ENCODE data around the gene DSCAM.

DSCAM gene

GRCh38 chr21:40134731-40135492 is 712.0 kb downstream of the DSCAM start:
- no peak for DNase-seq (ENCODE audit: low spot score)

DNA sequence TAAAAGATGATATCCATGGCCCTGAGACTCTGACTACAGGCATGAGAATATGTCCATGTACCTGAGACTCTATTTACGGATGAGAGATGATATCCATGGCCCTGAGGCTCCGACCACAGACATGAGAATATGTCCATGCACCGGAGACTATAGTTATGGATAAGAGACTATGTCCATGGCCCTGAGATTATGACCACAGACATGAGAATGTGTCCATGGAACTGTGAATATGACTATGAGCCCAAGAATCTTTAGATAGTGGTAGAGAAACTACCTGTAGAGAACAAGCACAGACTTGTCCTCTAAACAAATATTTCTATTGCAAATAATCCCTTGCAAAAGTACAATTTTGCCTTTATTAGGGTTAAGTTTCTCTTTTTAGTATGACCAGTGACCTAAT is 716.5 kb downstream of the DSCAM start:
- DNase-seq (ENCODE audit: low spot score): no peak

DNA sequence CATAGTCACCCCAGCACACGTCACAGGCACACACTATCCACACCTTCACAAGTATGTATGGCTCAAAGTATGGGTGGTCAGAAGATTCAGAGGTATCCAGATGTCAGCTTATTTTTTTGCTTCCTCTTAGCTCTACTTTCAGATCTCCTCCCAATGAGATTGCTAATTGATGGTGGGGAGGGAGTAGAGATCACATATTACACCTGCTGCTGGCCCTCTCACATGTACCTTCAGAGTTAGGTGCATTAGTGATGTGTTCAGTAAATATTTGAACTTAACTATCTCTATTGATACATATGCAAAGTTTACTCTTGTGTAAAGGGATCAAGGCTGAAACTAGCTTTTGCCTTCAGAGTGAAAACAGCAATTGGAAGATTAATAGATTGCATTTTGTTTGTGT is 717.1 kb downstream of the DSCAM start:
- no peak for DNase-seq (ENCODE audit: low spot score)

GRCh38 chr21:40128891-40129290 is 718.1 kb downstream of the DSCAM start:
- DNase-seq (ENCODE audit: low spot score): no peak

DNA sequence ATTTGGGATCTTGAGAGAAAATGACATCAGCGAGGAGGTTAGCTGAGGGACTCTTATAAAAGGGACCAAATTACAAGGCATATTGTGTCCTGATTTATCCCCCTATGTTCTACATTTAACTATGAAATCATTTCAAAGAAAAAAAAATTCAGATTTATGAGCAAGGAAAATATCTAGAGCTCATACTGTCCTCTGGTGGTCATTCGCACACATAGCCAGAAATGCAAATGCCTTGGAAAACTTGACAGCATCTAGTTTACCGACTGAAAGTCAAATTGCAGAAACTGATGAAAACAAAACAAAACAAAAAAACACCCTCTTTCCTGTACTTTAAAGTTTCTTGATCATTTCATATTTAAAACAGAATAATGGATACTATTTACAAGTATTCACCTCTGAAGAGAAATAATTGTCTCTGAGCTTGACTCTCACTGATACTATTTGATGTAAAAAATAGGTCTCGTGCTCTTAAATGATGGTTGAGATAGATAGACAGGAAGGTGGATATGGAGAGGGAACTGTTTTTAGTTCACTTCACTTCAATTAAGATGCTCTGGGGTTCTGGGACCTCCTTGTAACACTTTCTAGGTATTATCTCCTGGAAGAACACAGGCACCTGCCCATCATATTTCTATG is 725.9 kb downstream of the DSCAM start:
- no peak for DNase-seq (ENCODE audit: low spot score)

DNA sequence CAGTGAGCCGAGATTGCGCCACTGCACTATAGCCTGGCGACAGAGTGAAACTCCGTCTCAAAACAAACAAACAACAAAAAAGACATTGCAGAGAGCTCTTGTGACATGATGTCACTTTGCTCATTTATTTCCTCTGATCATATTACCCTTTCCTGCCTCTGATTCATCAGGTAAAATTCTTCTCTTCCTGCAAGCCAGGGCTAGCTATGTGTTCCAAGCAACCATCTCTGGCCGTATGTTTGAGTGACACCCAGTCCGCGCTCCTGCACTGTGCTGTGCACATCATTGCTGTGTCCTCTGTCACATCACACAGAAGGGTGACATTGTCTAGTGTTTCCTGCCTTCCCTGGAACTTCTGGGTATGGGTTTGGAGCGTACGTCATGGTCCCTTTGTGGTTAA is 728.4 kb downstream of the DSCAM start:
- no peak for DNase-seq (ENCODE audit: low spot score)

DNA sequence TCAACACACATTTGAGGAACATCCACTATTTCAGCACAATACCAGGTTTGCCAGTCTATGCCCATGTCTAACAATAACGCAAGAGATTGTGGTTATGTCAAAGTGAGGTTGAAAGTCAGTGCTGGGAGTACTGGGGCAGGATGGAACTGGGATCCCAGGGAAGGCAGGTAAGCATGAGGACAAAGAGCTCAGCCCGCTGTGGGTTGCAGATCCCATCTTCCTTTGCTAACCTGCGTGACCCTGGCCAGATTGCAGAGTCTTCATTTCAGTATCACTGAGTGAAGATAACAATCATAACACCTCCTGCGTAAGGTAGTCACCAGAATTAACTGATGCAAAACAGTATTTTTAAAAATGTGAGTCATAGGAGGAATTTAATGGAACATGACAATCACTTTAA is 729.7 kb downstream of the DSCAM start:
- DNase-seq (ENCODE audit: low spot score): no peak

GRCh38 chr21:40115775-40116174 is 731.2 kb downstream of the DSCAM start:
- no peak for DNase-seq (ENCODE audit: low spot score)

GRCh38 chr21:40102682-40103081 is 744.3 kb downstream of the DSCAM start:
- DNase-seq (ENCODE audit: low spot score): no peak

- no peak for DNase-seq (ENCODE audit: low spot score)
Measured at GRCh38 chr21:40099809-40100208, 747.1 kb downstream of the DSCAM start.

GRCh38 chr21:40095477-40095876 is 751.5 kb downstream of the DSCAM start:
- no peak for DNase-seq (ENCODE audit: low spot score)

- no peak for DNase-seq (ENCODE audit: low spot score)
Measured at GRCh38 chr21:40080385-40080784, 766.6 kb downstream of the DSCAM start.

- DNase-seq (ENCODE audit: low spot score): no peak
Measured at GRCh38 chr21:40074710-40075109, 772.2 kb downstream of the DSCAM start.

- no peak for DNase-seq (ENCODE audit: low spot score)
Measured at GRCh38 chr21:40074198-40074597, 772.8 kb downstream of the DSCAM start.

DNA sequence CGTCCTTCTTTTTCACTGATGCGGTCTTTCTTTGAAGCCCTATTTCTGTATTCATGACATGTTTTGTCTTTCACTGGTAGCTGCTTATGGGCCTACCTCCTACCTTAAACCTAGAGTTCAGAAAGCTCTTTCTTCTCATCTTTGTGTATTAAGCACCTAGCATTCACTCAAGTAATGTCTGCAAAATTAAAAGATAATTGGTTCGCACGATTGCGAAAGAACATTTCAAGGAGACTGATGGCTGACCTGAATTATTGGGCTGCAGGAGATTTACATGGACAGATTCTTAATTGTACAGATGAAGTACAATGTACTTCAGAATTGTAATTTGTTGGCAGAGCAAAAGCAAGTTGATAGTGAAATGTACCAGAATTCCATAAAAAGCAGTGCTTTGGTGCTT is 773.3 kb downstream of the DSCAM start:
- DNase-seq (ENCODE audit: low spot score): no peak

- no peak for DNase-seq (ENCODE audit: low spot score)
Measured at GRCh38 chr21:40070871-40071270, 776.1 kb downstream of the DSCAM start.

DNA sequence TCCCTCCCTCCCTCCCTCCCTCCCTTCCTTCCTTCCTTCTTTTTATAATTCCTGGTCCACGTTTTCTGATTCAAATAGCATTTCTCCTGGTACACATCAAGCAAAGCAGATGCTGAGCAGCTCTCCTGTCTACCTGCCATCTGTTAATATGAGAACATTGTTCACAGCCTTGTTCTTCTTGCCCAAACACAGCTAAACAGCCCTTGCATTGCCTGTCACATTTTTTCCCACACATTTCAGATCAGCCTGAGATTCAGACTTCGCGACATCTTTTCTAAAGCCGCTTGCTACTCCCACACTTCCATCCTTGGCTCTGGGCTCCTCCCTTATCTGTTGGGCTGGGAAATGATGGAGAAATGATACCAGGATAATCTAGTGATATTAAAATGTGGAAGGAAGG is 779.2 kb downstream of the DSCAM start:
- no peak for DNase-seq (ENCODE audit: low spot score)

DNA sequence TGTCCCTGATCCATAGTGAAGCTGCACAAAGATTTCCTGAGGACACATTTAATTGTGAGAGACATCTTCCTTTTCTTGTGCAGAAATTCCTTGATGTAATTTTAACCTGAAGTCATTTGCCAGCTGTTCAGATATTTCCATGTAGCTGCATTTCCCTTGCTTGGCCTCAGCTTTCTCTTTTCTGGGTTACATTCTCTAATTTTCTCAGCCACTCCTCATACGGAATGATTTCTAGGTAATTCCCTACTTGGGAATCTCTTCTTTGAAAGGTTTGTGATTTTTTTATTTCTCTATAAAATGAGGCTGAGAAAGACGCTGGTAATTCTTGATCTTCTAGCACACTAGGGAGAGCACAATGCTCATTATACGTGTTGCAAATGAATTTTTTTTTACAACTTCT is 780.7 kb downstream of the DSCAM start:
- DNase-seq (ENCODE audit: low spot score): no peak

DNA sequence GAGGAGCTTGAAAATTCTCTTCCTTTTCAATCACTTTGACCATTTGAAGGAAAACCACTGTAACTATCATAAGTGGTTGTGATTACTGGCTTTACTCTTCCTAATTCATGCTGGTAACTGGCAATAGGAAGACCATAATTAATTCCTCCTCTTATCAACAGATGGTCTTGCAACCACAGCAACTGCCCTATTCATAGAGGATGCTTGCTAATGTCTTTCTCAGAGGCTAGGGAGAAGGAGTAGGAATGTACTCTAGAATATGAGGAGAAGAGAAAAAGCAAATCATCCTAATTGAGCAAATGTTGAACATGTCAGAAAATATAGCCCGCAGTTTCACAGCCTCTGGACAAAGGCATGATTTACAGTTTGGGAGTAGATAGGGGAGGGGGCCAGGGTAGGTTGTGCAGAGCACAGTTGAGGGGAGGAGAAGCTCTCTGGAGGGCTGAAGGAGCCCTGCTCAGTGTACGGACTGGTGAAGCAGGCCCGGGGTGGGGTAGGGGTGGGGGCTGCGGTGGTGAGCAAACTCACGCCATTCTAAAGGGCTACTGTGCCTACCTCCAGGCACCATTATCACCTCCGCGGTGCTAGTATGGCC is 786.8 kb downstream of the DSCAM start:
- DNase-seq (ENCODE audit: low spot score): no peak

DNA sequence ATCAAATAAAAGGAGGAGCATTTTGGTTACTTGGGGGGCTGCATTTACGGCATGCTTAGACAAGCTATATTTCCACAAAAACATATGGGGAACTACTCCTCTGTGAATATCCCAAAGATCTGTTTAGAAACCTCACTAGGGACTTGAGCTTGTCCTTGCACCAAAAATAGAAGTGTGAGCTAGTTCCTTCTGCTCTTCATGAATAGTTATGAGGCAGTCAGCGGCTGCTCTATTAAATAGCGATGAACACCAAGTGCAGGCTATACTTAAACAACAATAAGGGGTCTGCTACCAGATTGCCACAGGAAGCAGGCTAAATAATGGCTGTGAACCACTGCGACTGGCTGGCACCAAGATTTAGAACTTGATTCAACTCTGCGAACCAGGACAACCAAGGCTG is 789.6 kb downstream of the DSCAM start:
- DNase-seq (ENCODE audit: low spot score): no peak

DNA sequence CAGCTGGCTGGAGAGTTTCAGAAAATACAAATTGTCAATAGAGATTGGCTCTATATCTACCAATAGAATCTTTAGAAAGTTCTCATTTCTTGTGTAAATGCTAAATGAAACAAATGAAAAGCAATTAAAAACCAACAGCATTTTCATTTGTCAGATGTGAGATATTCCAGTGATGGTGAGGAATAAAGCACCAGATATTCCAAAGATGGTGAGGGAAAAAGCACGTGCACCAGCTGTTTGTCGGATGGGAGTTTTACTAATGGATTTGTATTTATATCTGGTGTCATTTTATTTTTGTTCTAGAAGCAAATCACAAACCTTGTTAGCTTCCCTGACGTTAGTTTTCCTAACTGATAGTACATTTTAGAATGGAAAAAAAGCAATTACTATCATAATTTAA is 790.9 kb downstream of the DSCAM start:
- DNase-seq (ENCODE audit: low spot score): no peak

DNA sequence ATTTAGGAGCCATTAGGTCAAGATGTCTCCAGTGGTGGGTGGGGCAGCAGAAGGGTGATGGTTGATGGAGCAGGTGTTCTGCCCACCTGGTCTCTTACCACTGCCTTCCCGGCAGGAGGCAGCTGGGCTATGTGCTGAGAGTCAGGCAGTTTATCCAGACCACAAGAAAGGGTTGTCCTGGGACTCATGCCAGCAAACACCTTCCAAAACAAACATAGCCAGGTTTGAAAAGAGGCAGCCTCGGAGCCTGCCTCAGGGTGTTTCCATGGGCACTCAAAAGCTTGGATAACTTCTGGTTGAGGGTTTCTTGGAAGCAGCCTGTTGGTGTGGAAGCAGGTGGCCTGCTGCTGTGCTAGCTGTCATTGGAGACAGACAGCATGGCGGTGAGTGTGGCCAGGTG is 792.6 kb downstream of the DSCAM start:
- DNase-seq (ENCODE audit: low spot score): no peak

GRCh38 chr21:40053007-40053406 is 794.0 kb downstream of the DSCAM start:
- DNase-seq (ENCODE audit: low spot score): no peak

DNA sequence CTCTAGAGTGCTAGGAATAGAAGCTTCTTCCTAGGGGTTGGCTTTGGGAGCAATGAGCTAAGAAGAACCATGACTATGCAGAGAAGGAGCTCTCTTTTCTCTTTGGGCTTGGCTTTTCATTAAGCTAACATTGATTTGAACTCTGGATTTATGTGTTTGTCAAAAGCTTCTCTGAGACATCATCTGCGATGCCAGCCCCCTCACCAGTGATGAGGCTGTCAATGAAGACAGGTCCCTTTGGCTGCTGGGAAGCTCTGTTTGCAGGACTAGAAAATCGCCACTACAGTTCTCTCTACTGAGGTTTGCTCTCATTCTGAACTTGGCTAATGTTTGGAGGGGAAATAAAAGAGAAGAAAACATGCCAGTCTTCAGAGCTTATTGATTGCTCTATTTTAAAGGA is 794.7 kb downstream of the DSCAM start:
- no peak for DNase-seq (ENCODE audit: low spot score)

Measured in AG08396 (cell line).